SK-N-SH (cell line): ENCODE data around the gene OSBPL9. TPM values are rescaled to one million over a fixed set of nuclear protein-coding genes. Genes with fewer than 3 reads are reported as not detected.

Source experiments
- CTCF ChIA-PET: fragments of 300-600, 350-600 bp; formaldehyde crosslinking; extraction: SDS; loops from one replicate; lab custom pipeline; 2021; lab: Yijun Ruan, JAX
- POLR2A ChIA-PET: fragments of 350-600 bp; sonication (Branson Sonifier 250); formaldehyde crosslinking; extraction: SDS; loops from one replicate; lab custom pipeline; 2020; ENCODE audit warnings: antibody characterized with exemption, inconsistent platforms; lab: Yijun Ruan, JAX
- DNase-seq: peaks from one replicate; pipeline ENCODE4 v3.0.0; 2012
- H2AFZ ChIP-seq: fragments of 200-600 bp; sonication (generic); 2 replicates; pipeline ENCODE4 v1.8.1; 2016; ENCODE audit warnings: antibody characterized with exemption, mild to moderate bottlenecking, low read depth
- H3F3A ChIP-seq: fragments of 200-600 bp; sonication (generic); replicated peaks from 2 replicates; pipeline ENCODE3; 2016; ENCODE audit warnings: antibody characterized with exemption, mild to moderate bottlenecking; ENCODE audit not compliant: insufficient read depth
- H3K27ac ChIP-seq, 2 experiments: fragments of 200-500 bp in 1 of 2; fragments of 200-600 bp in 1 of 2; sonication (Bioruptor generic) in 1 of 2; sonication (generic), shearing (Covaris generic) in 1 of 2; 2 replicates each; pipeline versions ENCODE4 v1.5.1 to v1.6.1; 2014 to 2016; ENCODE audit warnings: low read depth in 2 of 2, inconsistent platforms in 1 of 2, low read length in 1 of 2, mild to moderate bottlenecking in 1 of 2, mixed read lengths in 1 of 2
- H3K27me3 ChIP-seq: fragments of 200-600 bp; sonication (generic), shearing (Covaris generic); 2 replicates; pipeline ENCODE4 v1.6.1; 2016; ENCODE audit warnings: mixed run types; ENCODE audit not compliant: insufficient read depth
- H3K36me3 ChIP-seq, 2 experiments: fragments of 200-500 bp in 1 of 2; fragments of 200-600 bp in 1 of 2; sonication (Bioruptor generic) in 1 of 2; sonication (generic) in 1 of 2; replicated peaks in 1 of 2; 2 replicates each; pipeline versions ENCODE3 to v1.5.1; 2014 to 2016; ENCODE audit warnings: low read length in 1 of 2, mild to moderate bottlenecking in 1 of 2; ENCODE audit not compliant: insufficient read depth in 2 of 2, control insufficient read depth in 1 of 2
- H3K4me1 ChIP-seq, 2 experiments: fragments of 200-500 bp in 1 of 2; fragments of 200-600 bp in 1 of 2; sonication (Bioruptor generic) in 1 of 2; sonication (generic), shearing (Covaris generic) in 1 of 2; 2 replicates each; pipeline versions ENCODE4 v1.5.1 to v1.6.1; 2014 to 2016; ENCODE audit warnings: low read depth in 1 of 2, low read length in 1 of 2, mixed run types in 1 of 2; ENCODE audit not compliant: insufficient read depth in 2 of 2, control insufficient read depth in 1 of 2
- H3K4me2 ChIP-seq: fragments of 200-600 bp; sonication (generic), shearing (Covaris generic); 2 replicates; pipeline ENCODE4 v1.6.1; 2017; ENCODE audit warnings: mixed run types
- H3K4me3 ChIP-seq, 2 experiments: fragments of 200-500 bp in 1 of 2; fragments of 200-600 bp in 1 of 2; sonication (Bioruptor generic) in 1 of 2; sonication (generic), shearing (Covaris generic) in 1 of 2; 2 replicates each; pipeline versions ENCODE4 v1.5.1 to v1.8.1; 2014 to 2016; ENCODE audit warnings: low read depth in 2 of 2, inconsistent platforms in 1 of 2, low read length in 1 of 2, mild to moderate bottlenecking in 1 of 2, mixed read lengths in 1 of 2, moderate library complexity in 1 of 2
- H3K79me2 ChIP-seq: fragments of 200-600 bp; sonication (generic); 2 replicates; pipeline ENCODE4 v1.8.1; 2017; ENCODE audit warnings: mild to moderate bottlenecking; ENCODE audit not compliant: insufficient read depth
- H3K9ac ChIP-seq: fragments of 200-600 bp; sonication (generic); 2 replicates; pipeline ENCODE4 v1.6.1; 2017; ENCODE audit warnings: mixed run types
- H3K9me2 ChIP-seq: fragments of 200-600 bp; sonication (generic); 2 replicates; pipeline ENCODE4 v1.6.1; 2017; ENCODE audit warnings: mixed run types
- H3K9me3 ChIP-seq: fragments of 200-600 bp; sonication (generic); 2 replicates; pipeline ENCODE4 v1.6.1; 2017; ENCODE audit warnings: mixed run types, mild to moderate bottlenecking, moderate library complexity
- H4K20me1 ChIP-seq: fragments of 200-600 bp; sonication (generic); 2 replicates; pipeline ENCODE4 v1.6.1; 2017; ENCODE audit warnings: mild to moderate bottlenecking, mixed run types; ENCODE audit not compliant: insufficient read depth
- ELF1 ChIP-seq: IDR thresholded peaks from 2 replicates; pipeline ENCODE4 v1.4.0; 2012
- EZH2phosphoT487 ChIP-seq: fragments of 200-600 bp; sonication (generic); IDR thresholded peaks from 2 replicates; pipeline ENCODE4 v1.6.1; 2017; ENCODE audit warnings: low read depth, mixed run types, mild to moderate bottlenecking, antibody characterized with exemption, moderate library complexity, borderline replicate concordance
- FOXM1 ChIP-seq: IDR thresholded peaks from 2 replicates; pipeline ENCODE4 v1.4.0; 2012; ENCODE audit warnings: low read depth, mild to moderate bottlenecking
- GABPA ChIP-seq: IDR thresholded peaks from 2 replicates; pipeline ENCODE4 v1.4.0; 2012; ENCODE audit warnings: low read depth, mild to moderate bottlenecking
- GATA2 ChIP-seq: sonication (generic); formaldehyde crosslinking; IDR thresholded peaks from 2 replicates; pipeline ENCODE4 v1.5.0; 2020; ENCODE audit warnings: mild to moderate bottlenecking, missing genetic modification reagents
- JUND ChIP-seq: IDR thresholded peaks from 2 replicates; pipeline ENCODE4 v1.4.0; 2012
- MEF2A ChIP-seq: IDR thresholded peaks from 2 replicates; pipeline ENCODE4 v1.4.0; 2012; ENCODE audit warnings: low read depth, borderline replicate concordance
- NFIC ChIP-seq: IDR thresholded peaks from 2 replicates; pipeline ENCODE4 v1.4.0; 2012; ENCODE audit warnings: borderline replicate concordance
- POLR2AphosphoS5 ChIP-seq: IDR thresholded peaks from 2 replicates; pipeline ENCODE4 v1.6.1; 2012; ENCODE audit warnings: low read depth, low read length
- RAD21 ChIP-seq: IDR thresholded peaks from 2 replicates; pipeline ENCODE4 v1.6.1; 2012; ENCODE audit warnings: mild to moderate bottlenecking, low read length
- RCOR1 ChIP-seq: fragments of 150-350 bp; IDR thresholded peaks from 2 replicates; pipeline ENCODE4 v1.6.1; 2017; ENCODE audit warnings: antibody characterized with exemption, low read length
- RFX5 ChIP-seq: IDR thresholded peaks from 2 replicates; pipeline ENCODE4 v1.6.1; 2012; ENCODE audit warnings: mild to moderate bottlenecking, improper control_type of control experiment, low read length
- RXRA ChIP-seq: IDR thresholded peaks from 2 replicates; pipeline ENCODE4 v1.4.0; 2012; ENCODE audit warnings: low read depth, mild to moderate bottlenecking, borderline replicate concordance
- SIN3A ChIP-seq: IDR thresholded peaks from 2 replicates; pipeline ENCODE4 v1.6.1; 2012; ENCODE audit warnings: low read depth, mild to moderate bottlenecking, low read length, moderate library complexity, borderline replicate concordance
- SMC3 ChIP-seq: IDR thresholded peaks from 2 replicates; pipeline ENCODE4 v1.6.1; 2012; ENCODE audit warnings: low read depth, low read length, improper control_type of control experiment
- TAF1 ChIP-seq: IDR thresholded peaks from 2 replicates; pipeline ENCODE4 v1.6.1; 2012; ENCODE audit warnings: low read depth, mild to moderate bottlenecking, low read length, moderate library complexity, borderline replicate concordance
- TCF12 ChIP-seq: IDR thresholded peaks from 2 replicates; pipeline ENCODE4 v1.4.0; 2012
- TEAD4 ChIP-seq: IDR thresholded peaks from 2 replicates; pipeline ENCODE4 v1.4.0; 2012; ENCODE audit warnings: mild to moderate bottlenecking, borderline replicate concordance; ENCODE audit not compliant: insufficient read depth
- USF1 ChIP-seq: IDR thresholded peaks from 2 replicates; pipeline ENCODE4 v1.4.0; 2012; ENCODE audit warnings: low read depth, borderline replicate concordance
- USF2 ChIP-seq: fragments of 150-350 bp; IDR thresholded peaks from 2 replicates; pipeline ENCODE4 v1.6.1; 2017; ENCODE audit warnings: antibody characterized with exemption, low read length, low read depth, borderline replicate concordance
- YY1 ChIP-seq: IDR thresholded peaks from 2 replicates; pipeline ENCODE4 v1.4.0; 2012; ENCODE audit warnings: low read depth, mild to moderate bottlenecking
- ZBTB33 ChIP-seq: IDR thresholded peaks from 2 replicates; pipeline ENCODE4 v1.4.0; 2012; ENCODE audit warnings: low read depth, borderline replicate concordance
- WGBS: methylation state at CpG from one replicate; pipeline ENCODE4 v1.1.6; 2017; ENCODE audit warnings: low lambda C conversion rate; 5-methylcytosine and 5-hydroxymethylcytosine counted together
- polyA plus RNA-seq, 3 experiments: library from polyadenylated mRNA; depleted of rRNA; stranded (reverse); fragments of >200 nt; gene quantifications; 2 replicates each; pipeline ENCODE4 v1.2.3, GENCODE V29; 2012
- TF ChIP-seq, protein P1 (sequence below): IDR thresholded peaks from 2 replicates; pipeline ENCODE4 v1.4.0; 2012; ENCODE audit warnings: low read depth
- TF ChIP-seq, protein P2 (sequence below): IDR thresholded peaks from 2 replicates; pipeline ENCODE4; 2012
- TF ChIP-seq, protein P3 (sequence below): fragments of 150-350 bp; IDR thresholded peaks from 2 replicates; pipeline ENCODE4 v1.6.1; 2016; ENCODE audit warnings: mild to moderate bottlenecking, low read depth, low read length

OSBPL9 gene, protein sequence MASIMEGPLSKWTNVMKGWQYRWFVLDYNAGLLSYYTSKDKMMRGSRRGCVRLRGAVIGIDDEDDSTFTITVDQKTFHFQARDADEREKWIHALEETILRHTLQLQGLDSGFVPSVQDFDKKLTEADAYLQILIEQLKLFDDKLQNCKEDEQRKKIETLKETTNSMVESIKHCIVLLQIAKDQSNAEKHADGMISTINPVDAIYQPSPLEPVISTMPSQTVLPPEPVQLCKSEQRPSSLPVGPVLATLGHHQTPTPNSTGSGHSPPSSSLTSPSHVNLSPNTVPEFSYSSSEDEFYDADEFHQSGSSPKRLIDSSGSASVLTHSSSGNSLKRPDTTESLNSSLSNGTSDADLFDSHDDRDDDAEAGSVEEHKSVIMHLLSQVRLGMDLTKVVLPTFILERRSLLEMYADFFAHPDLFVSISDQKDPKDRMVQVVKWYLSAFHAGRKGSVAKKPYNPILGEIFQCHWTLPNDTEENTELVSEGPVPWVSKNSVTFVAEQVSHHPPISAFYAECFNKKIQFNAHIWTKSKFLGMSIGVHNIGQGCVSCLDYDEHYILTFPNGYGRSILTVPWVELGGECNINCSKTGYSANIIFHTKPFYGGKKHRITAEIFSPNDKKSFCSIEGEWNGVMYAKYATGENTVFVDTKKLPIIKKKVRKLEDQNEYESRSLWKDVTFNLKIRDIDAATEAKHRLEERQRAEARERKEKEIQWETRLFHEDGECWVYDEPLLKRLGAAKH
- polyA plus RNA-seq (2012; rRNA removed): 43.9 and 63.9 TPM in 2 replicates
- 61.1 and 62.8 TPM in 2 replicates for polyA plus RNA-seq (2012; cell fraction: cytosol; rRNA removed)
- 23.5 and 55.4 TPM in 2 replicates for polyA plus RNA-seq (2012; cell fraction: nucleus; rRNA removed)

- Histone ChIP-seq H3K27ac (peak within 1 kb of the TSS; percentile 83 to 91), H3K4me3 (peak within 1 kb of the TSS; percentile 78 to 97), H3K79me2 (peaks cover 51% of the 10 kb centered on the region), H3K36me3 (no peaks in the 10 kb centered on the region), H3K9me3 (no peaks in the 10 kb centered on the region), H3K27me3 (no peaks in the 10 kb centered on the region), H3K4me2 (peak within 1 kb of the TSS; percentile 91), H3F3A (peaks cover 10% of the 10 kb centered on the region), H4K20me1 (peaks cover 2% of the 10 kb centered on the region; the same call in 1 of the 2 replicates), H3K4me1 (peaks cover 4 to 17% of the 10 kb centered on the region in 2 experiments), H2AFZ (peak within 1 kb of the TSS; percentile 97), H3K9me2 (no peaks in the 10 kb centered on the region), H3K9ac (peak within 1 kb of the TSS; percentile 92)
- peak; percentile 92 for DNase-seq
- CTCF ChIA-PET: interaction anchor here (1.0 to 1.4 kb wide), 2 partner anchors 11 to 150 kb away, joined by 3 to 4 read pairs; no protein-coding TSS in a partner anchor
- WGBS: 1% methylated on average over 36 of the region's 45 CpGs
- POLR2A ChIA-PET: no interaction called here
- TF ChIP-seq RCOR1: no peak
- TF ChIP-seq RXRA: no peak
- no peak for TF ChIP-seq ELF1
- TF ChIP-seq YY1: peak; percentile 96
- TF ChIP-seq TEAD4: no peak
- peak; percentile 70 for TF ChIP-seq TAF1
- TF ChIP-seq USF1: no peak
- TF ChIP-seq POLR2AphosphoS5: peak; percentile 75
- TF ChIP-seq FOXM1: no peak
- TF ChIP-seq, protein P1, sequence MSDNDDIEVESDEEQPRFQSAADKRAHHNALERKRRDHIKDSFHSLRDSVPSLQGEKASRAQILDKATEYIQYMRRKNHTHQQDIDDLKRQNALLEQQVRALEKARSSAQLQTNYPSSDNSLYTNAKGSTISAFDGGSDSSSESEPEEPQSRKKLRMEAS: no peak
- no peak for TF ChIP-seq MEF2A
- no peak for TF ChIP-seq GABPA
- TF ChIP-seq, protein P2, sequence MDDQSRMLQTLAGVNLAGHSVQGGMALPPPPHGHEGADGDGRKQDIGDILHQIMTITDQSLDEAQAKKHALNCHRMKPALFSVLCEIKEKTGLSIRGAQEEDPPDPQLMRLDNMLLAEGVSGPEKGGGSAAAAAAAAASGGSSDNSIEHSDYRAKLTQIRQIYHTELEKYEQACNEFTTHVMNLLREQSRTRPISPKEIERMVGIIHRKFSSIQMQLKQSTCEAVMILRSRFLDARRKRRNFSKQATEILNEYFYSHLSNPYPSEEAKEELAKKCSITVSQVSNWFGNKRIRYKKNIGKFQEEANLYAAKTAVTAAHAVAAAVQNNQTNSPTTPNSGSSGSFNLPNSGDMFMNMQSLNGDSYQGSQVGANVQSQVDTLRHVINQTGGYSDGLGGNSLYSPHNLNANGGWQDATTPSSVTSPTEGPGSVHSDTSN: peak; percentile 95
- no peak for TF ChIP-seq RAD21
- TF ChIP-seq GATA2 (CRISPR knock-in tag): no peak
- TF ChIP-seq RFX5: 0 out of 2 replicates have a peak, but pooled peaks have one; percentile 7
- TF ChIP-seq SIN3A: peak; percentile 19; the same call in 1 of the 2 replicates
- TF ChIP-seq SMC3: no peak
- peak; percentile 64 for TF ChIP-seq NFIC
- no peak for TF ChIP-seq USF2
- TF ChIP-seq TCF12: peak; percentile 10; the same call in 1 of the 2 replicates
- no peak for TF ChIP-seq ZBTB33
- TF ChIP-seq, protein P3, sequence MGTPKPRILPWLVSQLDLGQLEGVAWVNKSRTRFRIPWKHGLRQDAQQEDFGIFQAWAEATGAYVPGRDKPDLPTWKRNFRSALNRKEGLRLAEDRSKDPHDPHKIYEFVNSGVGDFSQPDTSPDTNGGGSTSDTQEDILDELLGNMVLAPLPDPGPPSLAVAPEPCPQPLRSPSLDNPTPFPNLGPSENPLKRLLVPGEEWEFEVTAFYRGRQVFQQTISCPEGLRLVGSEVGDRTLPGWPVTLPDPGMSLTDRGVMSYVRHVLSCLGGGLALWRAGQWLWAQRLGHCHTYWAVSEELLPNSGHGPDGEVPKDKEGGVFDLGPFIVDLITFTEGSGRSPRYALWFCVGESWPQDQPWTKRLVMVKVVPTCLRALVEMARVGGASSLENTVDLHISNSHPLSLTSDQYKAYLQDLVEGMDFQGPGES: no peak
- no peak for TF ChIP-seq EZH2phosphoT487
- TF ChIP-seq JUND: no peak
Observed at GRCh38 chr1:51616903-51617708, at the start of gene OSBPL9. OSBPL9 (plus strand) TSS chr1:51617092; CDS start chr1:51617111, 19 bp downstream.
